CD4-positive, alpha-beta memory T cell (primary cell): Measurements from ENCODE around the gene RARA. TPM values are rescaled to one million over a fixed set of nuclear protein-coding genes. Genes with fewer than 3 reads are reported as not detected.
A peak's percentile ranks its signal among the peaks of the same experiment; 100 is the strongest.

Experiments used
- CTCF ChIA-PET: fragments of 350-600 bp; sonication (Branson Sonifier 250); formaldehyde crosslinking; loops from one replicate; lab custom pipeline; 2021; ENCODE audit warnings: inconsistent platforms; ENCODE audit not compliant: partially characterized antibody; lab: Charles Lee
- POLR2A ChIA-PET: fragments of 350-600 bp; sonication (Branson Sonifier 250); formaldehyde crosslinking; loops from one replicate; lab custom pipeline; 2021; ENCODE audit not compliant: partially characterized antibody; lab: Charles Lee
- DNase-seq, 5 donors: peaks; one replicate each; pipeline versions ENCODE4 v3.0.0 to v3.0.0-alpha.2; 2020 to 2022; ENCODE audit warnings: mixed read lengths in 1 of 5
- H3K27ac ChIP-seq: one replicate; pipeline ENCODE4 v1.7.0; 2013; ENCODE audit warnings: low read depth, low read length
- H3K27me3 ChIP-seq: 2 replicates; pipeline ENCODE4 v1.7.0; 2013; ENCODE audit warnings: mild to moderate bottlenecking, low read length, moderate library complexity; ENCODE audit not compliant: insufficient read depth
- H3K36me3 ChIP-seq: 2 replicates; pipeline ENCODE4 v1.7.0; 2013; ENCODE audit warnings: mild to moderate bottlenecking, low read length, moderate library complexity; ENCODE audit not compliant: insufficient read depth
- H3K4me1 ChIP-seq: 2 replicates; pipeline ENCODE4 v1.7.0; 2013; ENCODE audit warnings: mild to moderate bottlenecking, low read length, moderate library complexity; ENCODE audit not compliant: insufficient read depth
- H3K4me3 ChIP-seq, 2 donors: one replicate each; pipeline ENCODE4 v1.7.0; 2013; ENCODE audit warnings: low read length in 2 of 2, mild to moderate bottlenecking in 1 of 2
- H3K9me3 ChIP-seq, 2 donors: one replicate each; pipeline ENCODE4 v1.7.0; 2013; ENCODE audit warnings: low read length in 2 of 2, control low read depth in 1 of 2; ENCODE audit not compliant: control insufficient read depth in 1 of 2
- H3K27ac Mint-ChIP-seq, 7 donors: one replicate each; pipeline ENCODE4 v1.8.0; 2020 to 2021; ENCODE audit warnings: mixed read lengths in 7 of 7, mild to moderate bottlenecking in 6 of 7, inconsistent platforms in 3 of 7, moderate library complexity in 3 of 7
- H3K27me3 Mint-ChIP-seq, 2 donors: one replicate each; pipeline ENCODE4 v1.8.0; 2020 to 2021; ENCODE audit warnings: mixed read lengths in 2 of 2
- H3K36me3 Mint-ChIP-seq, 2 donors: one replicate each; pipeline ENCODE4 v1.8.0; 2020 to 2021; ENCODE audit warnings: mixed read lengths in 2 of 2, inconsistent platforms in 1 of 2, mild to moderate bottlenecking in 1 of 2
- H3K4me1 Mint-ChIP-seq, 4 donors: one replicate each; pipeline ENCODE4 v1.8.0; 2020 to 2021; ENCODE audit warnings: mixed read lengths in 4 of 4, mild to moderate bottlenecking in 1 of 4
- H3K4me3 Mint-ChIP-seq, 8 donors: one replicate each; pipeline ENCODE4 v1.8.0; 2020 to 2021; ENCODE audit warnings: mixed read lengths in 8 of 8, mild to moderate bottlenecking in 7 of 8, moderate library complexity in 6 of 8, inconsistent platforms in 3 of 8
- H3K9me3 Mint-ChIP-seq, 8 donors: one replicate each; pipeline ENCODE4 v1.8.0; 2020 to 2021; ENCODE audit warnings: mixed read lengths in 8 of 8, mild to moderate bottlenecking in 5 of 8, inconsistent platforms in 3 of 8, moderate library complexity in 1 of 8
- intact Hi-C: fragments of 100-400 bp; cut with micrococcal nuclease; formaldehyde crosslinking; loops from one replicate; pipeline ENCODE4 v1.15.1; 2023
- polyA plus RNA-seq, 2 donors: library from polyadenylated mRNA; unstranded; fragments of 300-500 nt; fragmentation: Illumina TruSeq; gene quantifications; one replicate each; pipeline ENCODE4 v1.2.3, GENCODE V29; 2021
- total RNA-seq, 2 experiments: library from RNA; stranded (reverse); gene quantifications; one replicate each; pipeline ENCODE4 v1.2.3, GENCODE V29; 2021

The RARA gene
- total and polyA plus RNA-seq, 4 experiments from 2014 or later = 5.1 to 54.5 (median 37.4) TPM

GRCh38 chr17:40322358-40323315, 13.7 kb downstream of the RARA start:
- peaks cover 59 to 95% (median 71%) of the 10 kb centered on the region in 4 donors for H3K4me1 Mint-ChIP-seq
- Histone ChIP-seq H3K36me3 (no peaks in the 10 kb centered on the region), H3K4me1 (peaks cover 84% of the 10 kb centered on the region), H3K9me3 (no peaks in the 10 kb centered on the region), H3K27ac (peak overlapping the region; percentile 99), H3K4me3 (peak overlapping the region; percentile 80 to 95), H3K27me3 (no peaks in the 10 kb centered on the region)
- intact Hi-C loops = loop anchor here (5.0 kb wide), 2 partner anchors 290 to 550 kb away; no protein-coding TSS in a partner anchor
- H3K9me3 Mint-ChIP-seq = peaks cover 0 to 3% (median 0%) of the 10 kb centered on the region in 8 donors
- peaks cover 0 to 46% of the 10 kb centered on the region in 2 donors for H3K36me3 Mint-ChIP-seq
- peak overlapping the region; percentile 91 to 98 (median 96) for H3K4me3 Mint-ChIP-seq
- ChIA-PET CTCF (interaction anchor here (0.6 to 18.7 kb wide), 6 partner anchors 16 to 210 kb away, joined by 3 to 252 read pairs (median 8); partner anchors contain the start of gene RARA), POLR2A (interaction anchor here (0.6 to 37.1 kb wide), 26 partner anchors 11 to 1366 kb away, joined by 3 to 1054 read pairs (median 4); partner anchors contain the start of genes EIF1, NR1D1, RARA and TOP2A)
- DNase-seq = peak; percentile 97 to 98 (median 98)
- H3K27ac Mint-ChIP-seq = peak overlapping the region; percentile 96 to 100 (median 99)
- H3K27me3 Mint-ChIP-seq = peaks cover 1 to 3% of the 10 kb centered on the region in 2 donors

GRCh38 chr17:40323391-40324381, 14.7 kb downstream of the RARA start:
- Histone ChIP-seq H3K27ac (peak overlapping the region; percentile 99), H3K27me3 (no peaks in the 10 kb centered on the region), H3K4me1 (peaks cover 91% of the 10 kb centered on the region), H3K4me3 (peak overlapping the region; percentile 80 to 95), H3K36me3 (no peaks in the 10 kb centered on the region), H3K9me3 (no peaks in the 10 kb centered on the region)
- Mint-ChIP-seq H3K27ac (peak overlapping the region; percentile 96 to 100 (median 99)), H3K27me3 (peaks cover 1 to 3% of the 10 kb centered on the region in 2 donors), H3K9me3 (peaks cover 0 to 3% (median 0%) of the 10 kb centered on the region in 8 donors), H3K36me3 (peaks cover 0 to 46% of the 10 kb centered on the region in 2 donors), H3K4me1 (peaks cover 65 to 97% (median 77%) of the 10 kb centered on the region in 4 donors), H3K4me3 (peak overlapping the region; percentile 91 to 98 (median 96))
- ChIA-PET CTCF (interaction anchor here (0.9 to 18.7 kb wide), 8 partner anchors 16 to 211 kb away, joined by 3 to 252 read pairs (median 4); partner anchors contain the start of genes RARA and TOP2A), POLR2A (interaction anchor here (0.8 to 37.1 kb wide), 18 partner anchors 13 to 289 kb away, joined by 3 to 1054 read pairs (median 7); partner anchors contain the start of genes NR1D1, RARA, TOP2A and WIPF2)
- intact Hi-C loops = loop anchor here (5.0 kb wide), 2 partner anchors 289 to 551 kb away; no protein-coding TSS in a partner anchor
- DNase-seq = peak; percentile 73 to 97 (median 81)

- Histone ChIP-seq H3K36me3 (no peaks in the 10 kb centered on the region), H3K4me1 (peaks cover 92% of the 10 kb centered on the region), H3K4me3 (peak overlapping the region; percentile 19 to 56), H3K27ac (peak overlapping the region; percentile 99), H3K9me3 (no peaks in the 10 kb centered on the region), H3K27me3 (no peaks in the 10 kb centered on the region)
- Mint-ChIP-seq H3K4me1 (peaks cover 63 to 97% (median 83%) of the 10 kb centered on the region in 4 donors), H3K27me3 (peaks cover 1 to 3% of the 10 kb centered on the region in 2 donors), H3K9me3 (peaks cover 0 to 3% (median 0%) of the 10 kb centered on the region in 8 donors), H3K4me3 (peak overlapping the region; percentile 72 to 98 (median 93)), H3K27ac (peak overlapping the region; percentile 96 to 100 (median 99)), H3K36me3 (peaks cover 0 to 32% of the 10 kb centered on the region in 2 donors)
- intact Hi-C loops = loop anchor here (1.0 to 2.0 kb wide), 3 partner anchors 7 to 23 kb away; no protein-coding TSS in a partner anchor
- CTCF ChIA-PET = interaction anchor here (0.9 to 18.7 kb wide), 7 partner anchors 9 to 236 kb away, joined by 3 to 252 read pairs (median 16); partner anchors contain the start of gene RARA
- POLR2A ChIA-PET = interaction anchor here (0.7 to 37.1 kb wide), 9 partner anchors 14 to 1363 kb away, joined by 3 to 1054 read pairs (median 3); partner anchors contain the start of genes EIF1, NR1D1, RARA and TOP2A
- peak in 3 of 5 donors; percentile 36 to 77 (median 47) for DNase-seq
These were observed 16.4 kb downstream of the RARA start for GRCh38 chr17:40325156-40326013.

DNA sequence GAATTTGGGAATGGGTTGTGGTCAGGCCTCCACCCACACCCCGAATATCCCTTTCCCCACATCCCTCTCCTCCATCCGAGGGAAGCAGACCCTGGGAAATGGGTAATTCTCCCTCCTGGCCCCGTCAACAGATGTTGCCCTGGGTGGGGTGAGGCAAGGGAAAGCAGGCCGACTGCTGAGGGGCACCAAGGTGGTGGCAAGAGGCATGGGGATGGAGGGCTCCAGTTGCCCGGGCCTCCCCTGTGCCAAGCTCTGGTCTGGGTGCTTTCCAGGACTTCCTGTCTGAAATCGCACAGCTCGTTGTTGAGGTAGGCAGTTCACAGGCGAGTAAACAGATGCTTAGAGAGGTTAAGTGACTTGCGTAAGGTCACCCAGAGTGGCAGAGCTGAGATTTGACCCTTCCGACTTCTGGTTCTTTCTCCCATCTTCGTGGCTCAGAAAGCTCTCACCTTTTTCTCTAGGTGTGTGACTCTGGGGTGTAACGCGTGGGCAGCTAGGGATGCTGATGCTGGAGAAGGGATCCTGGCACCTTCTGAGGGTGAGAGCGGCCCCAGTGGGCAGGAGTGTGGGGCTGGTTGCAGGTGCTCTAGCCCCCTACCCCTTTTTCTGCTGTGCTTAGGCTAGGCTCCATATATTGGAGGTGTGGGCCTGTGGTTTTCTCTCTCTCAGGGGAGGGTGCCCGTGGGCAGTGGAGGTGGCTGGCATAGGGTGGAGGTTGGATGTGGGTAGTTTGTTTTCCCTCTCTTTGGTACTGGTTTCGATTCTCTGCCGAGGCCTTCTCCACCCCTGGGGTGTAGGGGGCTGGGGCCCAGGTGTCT, 17.2 kb downstream of the RARA start:
- Histone ChIP-seq H3K4me1 (peaks cover 92% of the 10 kb centered on the region), H3K36me3 (peaks cover 3% of the 10 kb centered on the region), H3K27me3 (no peaks in the 10 kb centered on the region), H3K4me3 (peak overlapping the region; percentile 19 to 56), H3K27ac (peak overlapping the region; percentile 99), H3K9me3 (no peaks in the 10 kb centered on the region)
- peaks cover 2 to 35% of the 10 kb centered on the region in 2 donors for H3K36me3 Mint-ChIP-seq
- DNase-seq = peak; percentile 68 to 90 (median 71)
- ChIA-PET CTCF (interaction anchor here (0.9 to 18.7 kb wide), 8 partner anchors 10 to 235 kb away, joined by 3 to 252 read pairs (median 10); partner anchors contain the start of gene RARA), POLR2A (interaction anchor here (0.7 to 37.1 kb wide), 12 partner anchors 15 to 1362 kb away, joined by 3 to 1054 read pairs (median 3); partner anchors contain the start of genes EIF1, RARA, TOP2A and WIPF2)
- H3K4me3 Mint-ChIP-seq = peak overlapping the region; percentile 72 to 98 (median 91)
- H3K9me3 Mint-ChIP-seq = peaks cover 0 to 3% (median 0%) of the 10 kb centered on the region in 8 donors
- H3K4me1 Mint-ChIP-seq = peaks cover 64 to 97% (median 82%) of the 10 kb centered on the region in 4 donors
- peaks cover 1 to 3% of the 10 kb centered on the region in 2 donors for H3K27me3 Mint-ChIP-seq
- H3K27ac Mint-ChIP-seq = peak overlapping the region; percentile 96 to 100 (median 99)
- intact Hi-C loops = loop anchor here (1.0 to 2.0 kb wide), 3 partner anchors 8 to 23 kb away; no protein-coding TSS in a partner anchor

DNA sequence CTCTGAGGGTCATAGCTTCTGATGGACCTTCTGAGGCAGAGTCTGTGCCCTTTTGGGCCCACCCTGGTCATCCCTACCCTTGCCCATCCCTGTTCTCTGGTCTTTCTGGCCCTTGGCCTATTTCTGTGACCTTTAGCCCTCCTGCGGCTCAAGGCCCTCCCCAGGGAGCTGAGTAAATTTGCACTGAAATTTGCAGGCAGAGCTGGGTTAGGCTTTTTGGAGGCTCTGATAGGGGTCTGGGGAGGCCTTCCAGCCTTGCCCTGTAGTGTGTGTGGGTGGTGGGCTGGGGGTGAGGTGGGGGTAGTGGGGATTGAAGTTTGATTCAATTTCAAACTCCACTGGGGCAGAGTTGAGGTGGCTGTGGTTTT, 17.8 kb downstream of the RARA start:
- intact Hi-C loops = loop anchor here (1.0 to 2.0 kb wide), 3 partner anchors 9 to 24 kb away; no protein-coding TSS in a partner anchor
- CTCF ChIA-PET = interaction anchor here (1.0 to 18.7 kb wide), 6 partner anchors 10 to 28 kb away, joined by 4 to 252 read pairs (median 22); partner anchors contain the start of gene RARA
- Histone ChIP-seq H3K4me3 (peak overlapping the region; percentile 19 to 56), H3K27ac (peak overlapping the region; percentile 99), H3K4me1 (peaks cover 92% of the 10 kb centered on the region), H3K27me3 (no peaks in the 10 kb centered on the region), H3K9me3 (no peaks in the 10 kb centered on the region), H3K36me3 (peaks cover 9% of the 10 kb centered on the region)
- H3K4me3 Mint-ChIP-seq = peak overlapping the region; percentile 72 to 98 (median 91)
- peaks cover 0 to 3% (median 0%) of the 10 kb centered on the region in 8 donors for H3K9me3 Mint-ChIP-seq
- peak overlapping the region; percentile 96 to 100 (median 99) for H3K27ac Mint-ChIP-seq
- H3K27me3 Mint-ChIP-seq = peaks cover 1 to 3% of the 10 kb centered on the region in 2 donors
- DNase-seq = no peak
- peaks cover 64 to 97% (median 83%) of the 10 kb centered on the region in 4 donors for H3K4me1 Mint-ChIP-seq
- POLR2A ChIA-PET = interaction anchor here (0.6 to 37.1 kb wide), 9 partner anchors 16 to 320 kb away, joined by 3 to 1054 read pairs (median 3); partner anchors contain the start of genes CDC6, RARA and WIPF2
- H3K36me3 Mint-ChIP-seq = peaks cover 6 to 40% of the 10 kb centered on the region in 2 donors
